ENCODE results near the gene HGS. TPM values are rescaled to one million over a fixed set of nuclear protein-coding genes. Genes with fewer than 3 reads are reported as not detected.
A peak's percentile ranks its signal among the peaks of the same experiment; 100 is the strongest.

Gene HGS
- total and polyA plus RNA-seq, 2 of the 13 experiments (the other 11 are each of a cell fraction or from before 2014, with no cell fraction given) = 73.3 to 78.1 TPM

- TF ChIP-seq CREB1 (IDR thresholded peaks at IDR 0.05) (peak; percentile 78), CREB1 (CRISPR knock-in tag; IDR thresholded peaks at IDR 0.05) (peak; percentile 78), SOX13 (IDR thresholded peaks at IDR 0.05) (0 out of 2 replicates have a peak, but pooled peaks have one; percentile 37), SOX13 (CRISPR knock-in tag; conservative IDR thresholded peaks at IDR 0.05 in 1 of 2, IDR thresholded peaks at IDR 0.05 in 1 of 2) (peak in 1 of 2 experiments; percentile 82; a peak in 2 of 4 replicates), MIER2 (CRISPR knock-in tag; IDR thresholded peaks at IDR 0.05) (peak; percentile 82; the same call in 1 of the 2 replicates), ZBTB26 (CRISPR knock-in tag; IDR thresholded peaks at IDR 0.05; ENCODE audit: borderline replicate concordance) (peak; percentile 97), RFX3 (CRISPR knock-in tag; IDR thresholded peaks at IDR 0.05) (peak; percentile 45), ZC3H13 (CRISPR knock-in tag; IDR thresholded peaks at IDR 0.05) (peak; percentile 98), ZNF816 (CRISPR knock-in tag; IDR thresholded peaks at IDR 0.05; ENCODE audit: borderline replicate concordance) (peak; percentile 88; the same call in 1 of the 2 replicates), MAX (IDR thresholded peaks at IDR 0.05) (peak; percentile 100), NAIF1 (CRISPR knock-in tag; IDR thresholded peaks at IDR 0.05; ENCODE audit: borderline replicate concordance) (peak; percentile 95), ZNF7 (CRISPR knock-in tag; IDR thresholded peaks at IDR 0.05) (peak; percentile 20; the same call in 1 of the 2 replicates), DZIP1 (CRISPR knock-in tag; IDR thresholded peaks at IDR 0.05) (peak; percentile 99), MEIS2 (CRISPR knock-in tag; IDR thresholded peaks at IDR 0.05) (peak; percentile 94), TIGD3 (CRISPR knock-in tag; IDR thresholded peaks at IDR 0.05; ENCODE audit: borderline replicate concordance) (peak; percentile 99), ZNF780A (CRISPR knock-in tag; IDR thresholded peaks at IDR 0.05) (peak; percentile 97), ELF4 (CRISPR knock-in tag; IDR thresholded peaks at IDR 0.05; ENCODE audit: borderline replicate concordance) (peak; percentile 65; the same call in 1 of the 2 replicates), ATF2 (CRISPR knock-in tag; IDR thresholded peaks at IDR 0.05) (peak; percentile 88), ZNF724P (CRISPR knock-in tag; IDR thresholded peaks at IDR 0.05; ENCODE audit: borderline replicate concordance) (peak; percentile 98), SMARCE1 (IDR thresholded peaks at IDR 0.05; ENCODE audit: borderline replicate concordance) (no peak), ZNF547 (CRISPR knock-in tag; IDR thresholded peaks at IDR 0.05) (peak; percentile 100), IRF1 (CRISPR knock-in tag; IDR thresholded peaks at IDR 0.05; ENCODE audit: low read depth) (peak; percentile 79; the same call in 1 of the 2 replicates)
Measured at GRCh38 chr17:81727324-81728031, 43.7 kb downstream of the HGS start (continued).
